Thoracic aorta (tissue), 2 donors: Measurements from ENCODE around the gene TEAD4. TPM values are rescaled to one million over a fixed set of nuclear protein-coding genes. Genes with fewer than 3 reads are reported as not detected.

Source experiments
- ATAC-seq: fragments of 150-250 bp; one replicate; pipeline ENCODE4 v1.8.0; 2017; ENCODE audit warnings: low read depth; ENCODE audit not compliant: insufficient number of reproducible peaks, low FRiP score
- DNase-seq: peaks from one replicate; pipeline ENCODE4 v3.0.0-alpha.2; 2020; ENCODE audit warnings: low spot score
- H3K27ac ChIP-seq, 2 donors: fragments of 200-600 bp; sonication (generic); 1 replicate in 1 of 2; 2 replicates in 1 of 2; pipeline ENCODE4 v1.5.1; 2016; ENCODE audit warnings: mild to moderate bottlenecking in 2 of 2, moderate library complexity in 2 of 2
- H3K27me3 ChIP-seq: fragments of 200-600 bp; sonication (generic); replicated peaks from 2 replicates; pipeline ENCODE4 v1.6.0; 2016; ENCODE audit warnings: mild to moderate bottlenecking; ENCODE audit not compliant: insufficient read depth
- H3K36me3 ChIP-seq: fragments of 200-600 bp; sonication (generic); one replicate; pipeline ENCODE4 v1.5.1; 2016
- H3K4me1 ChIP-seq, 2 donors: fragments of 200-600 bp; sonication (generic); 1 replicate in 1 of 2; 2 replicates in 1 of 2; pipeline versions ENCODE4 v1.5.1 to v1.6.0; 2016; ENCODE audit warnings: low read depth in 2 of 2, mild to moderate bottlenecking in 1 of 2; ENCODE audit not compliant: control insufficient read depth in 1 of 2
- H3K4me3 ChIP-seq: fragments of 200-600 bp; sonication (generic); 2 replicates; pipeline ENCODE4 v1.5.1; 2016; ENCODE audit warnings: mild to moderate bottlenecking
- H3K9me3 ChIP-seq: fragments of 200-600 bp; sonication (generic); 2 replicates; pipeline ENCODE4 v1.5.1; 2016
- CTCF ChIP-seq: fragments of 200-600 bp; sonication (generic); IDR thresholded peaks from one replicate; pipeline ENCODE4 v1.5.1; 2019; ENCODE audit warnings: antibody characterized with exemption
- total RNA-seq, 2 donors: library from RNA; depleted of rRNA; stranded (reverse); fragments of >200 nt; gene quantifications; one replicate each; pipeline versions ENCODE4 v1.1.0 to v1.2.3, GENCODE V29; 2016

Gene TEAD4
- total RNA-seq, 2 donors from 2014 or later, result 42.5 to 62.6 TPM

GRCh38 chr12:3003357-3003992 lies 44.3 kb downstream of the TEAD4 start:
- Histone ChIP-seq H3K36me3 (peaks cover 3% of the 10 kb centered on the region), H3K4me1 (peaks cover 3 to 11% of the 10 kb centered on the region in 2 donors), H3K9me3 (no peaks in the 10 kb centered on the region), H3K27me3 (no peaks in the 10 kb centered on the region), H3K4me3 (no peak overlapping the region), H3K27ac (no peak overlapping the region)
- ATAC-seq, result no peak
- no peak for TF ChIP-seq CTCF
- no peak for DNase-seq

DNA sequence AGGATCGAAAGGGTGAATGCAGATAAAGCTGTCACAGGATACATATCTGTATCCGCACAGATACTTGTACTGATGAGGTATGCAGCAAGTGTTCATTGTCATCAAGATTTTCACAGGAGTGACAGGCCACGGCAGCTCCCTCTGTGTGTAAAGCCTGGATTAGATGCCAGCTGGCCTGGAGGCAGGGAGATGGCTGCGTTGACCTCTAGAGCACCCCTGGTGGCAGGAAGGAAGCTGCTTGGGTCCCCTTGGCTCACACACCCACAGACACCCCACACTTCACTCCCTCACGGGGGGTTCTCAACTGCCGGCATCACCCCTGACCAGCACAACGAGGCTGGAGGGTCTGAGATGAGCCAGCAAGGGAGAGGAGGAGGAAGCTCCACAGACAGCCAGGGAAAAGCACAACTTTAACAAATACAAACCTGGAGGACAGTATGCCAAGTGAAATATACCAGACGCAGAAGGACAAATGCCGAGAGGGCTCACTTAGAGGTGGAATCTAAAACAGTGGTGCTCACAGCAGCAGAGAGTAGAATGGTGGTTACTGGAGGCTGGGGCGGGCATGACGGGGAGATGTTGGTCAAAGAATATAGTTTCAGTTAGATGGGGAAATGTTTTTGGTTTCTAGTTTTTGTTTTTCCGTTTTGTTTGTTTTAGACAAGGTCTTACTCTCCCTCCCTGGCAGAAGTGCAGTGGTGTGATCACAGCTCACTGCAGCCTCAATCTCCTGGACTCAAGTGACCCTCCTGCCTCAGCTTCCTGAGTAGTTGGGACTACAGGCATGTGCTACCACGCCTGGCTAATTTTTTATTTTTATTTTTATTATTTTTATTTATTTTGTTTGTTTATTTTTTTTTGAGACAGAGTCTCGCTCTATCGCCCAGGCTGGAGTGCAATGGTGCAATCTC lies 45.7 kb downstream of the TEAD4 start:
- no peak overlapping the region for H3K27ac ChIP-seq
- H3K27me3 ChIP-seq, result no peaks in the 10 kb centered on the region
- no peaks in the 10 kb centered on the region for H3K9me3 ChIP-seq
- no peak for TF ChIP-seq CTCF
- peaks cover 3% of the 10 kb centered on the region for H3K36me3 ChIP-seq
- no peaks in the 10 kb centered on the region for H3K4me1 ChIP-seq
- no peak overlapping the region for H3K4me3 ChIP-seq
- ATAC-seq (no peak), DNase-seq (no peak)

DNA sequence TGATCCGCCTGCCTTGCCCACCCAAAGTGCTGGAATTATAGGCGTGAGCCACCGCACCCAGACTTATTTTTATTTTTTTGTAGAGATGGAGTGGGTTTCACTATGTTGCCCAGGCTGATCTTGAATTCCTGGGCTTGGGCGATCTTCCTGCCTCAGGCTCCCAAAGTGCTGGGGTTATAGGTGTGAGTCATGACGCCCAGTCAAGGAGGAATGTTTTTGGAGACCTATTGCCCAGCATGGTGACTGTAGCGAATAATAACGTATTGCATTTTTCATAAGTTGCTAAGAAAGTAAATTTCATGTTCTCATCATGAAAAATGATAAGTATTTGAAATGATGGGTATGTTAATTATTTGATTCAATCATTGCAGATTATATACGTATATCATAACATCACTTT lies 46.5 kb downstream of the TEAD4 start:
- Histone ChIP-seq H3K4me1 (no peaks in the 10 kb centered on the region), H3K4me3 (no peak overlapping the region), H3K36me3 (peaks cover 3% of the 10 kb centered on the region), H3K27ac (no peak overlapping the region), H3K27me3 (no peaks in the 10 kb centered on the region), H3K9me3 (no peaks in the 10 kb centered on the region)
- DNase-seq (no peak), ATAC-seq (no peak)
- TF ChIP-seq CTCF, result no peak

DNA sequence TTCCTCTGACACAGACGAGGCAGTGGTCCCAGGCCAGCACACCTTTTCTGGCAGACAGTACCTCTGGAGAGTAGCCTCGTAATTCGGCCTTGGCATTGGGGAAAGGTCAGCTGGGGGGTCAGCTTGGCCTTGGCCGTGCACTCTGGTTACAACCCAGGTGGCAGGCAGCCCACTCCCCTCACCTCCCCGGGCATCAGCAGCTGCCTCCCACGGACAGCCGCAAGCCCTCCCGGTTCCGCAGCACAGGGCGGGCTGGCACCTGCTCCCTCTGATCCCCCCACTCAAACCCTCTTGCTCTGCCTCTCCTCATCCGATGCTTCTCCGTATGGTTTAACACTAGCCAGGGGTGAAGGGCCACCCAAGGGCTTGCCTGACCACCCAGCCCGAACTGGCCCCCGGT lies 50.6 kb downstream of the TEAD4 start:
- no peaks in the 10 kb centered on the region for H3K4me1 ChIP-seq
- TF ChIP-seq CTCF, result no peak
- no peaks in the 10 kb centered on the region for H3K27me3 ChIP-seq
- no peak overlapping the region for H3K4me3 ChIP-seq
- no peak overlapping the region for H3K27ac ChIP-seq
- DNase-seq, result no peak
- H3K9me3 ChIP-seq, result no peaks in the 10 kb centered on the region
- no peak for ATAC-seq
- H3K36me3 ChIP-seq, result peaks cover 1% of the 10 kb centered on the region

- H3K27me3 ChIP-seq, result no peaks in the 10 kb centered on the region
- no peaks in the 10 kb centered on the region for H3K9me3 ChIP-seq
- no peak for DNase-seq
- no peak overlapping the region for H3K4me3 ChIP-seq
- no peak for ATAC-seq
- H3K27ac ChIP-seq, result no peak overlapping the region
- no peaks in the 10 kb centered on the region for H3K36me3 ChIP-seq
- TF ChIP-seq CTCF, result no peak
- H3K4me1 ChIP-seq, result no peaks in the 10 kb centered on the region
Measured at GRCh38 chr12:3010214-3010930, 51.2 kb downstream of the TEAD4 start.
